SK-N-SH treated with all-trans-retinoic acid at 6 μM for 48 hours (cell line): ENCODE data around the gene LSM2.

Experiments used
- ARNTL ChIP-seq: fragments of 450-650 bp; formaldehyde crosslinking; IDR thresholded peaks from 2 replicates; pipeline ENCODE4 v1.5.0; 2020; ENCODE audit warnings: low read depth, mild to moderate bottlenecking, moderate library complexity, borderline replicate concordance
- GLIS3 ChIP-seq: fragments of 250-450 bp; sonication (Bioruptor Pico); IDR thresholded peaks from 2 replicates; pipeline ENCODE4 v1.5.0; 2020; ENCODE audit warnings: mild to moderate bottlenecking, moderate library complexity
- ISL1 ChIP-seq: fragments of 250-450 bp; sonication (Bioruptor Pico); IDR thresholded peaks from 2 replicates; pipeline ENCODE4 v2.1.2; 2022; ENCODE audit warnings: mild to moderate bottlenecking, moderate library complexity
- TCF4 ChIP-seq: fragments of 250-450 bp; sonication (Bioruptor Pico); IDR thresholded peaks from 2 replicates; pipeline ENCODE4 v1.8.0; 2021; ENCODE audit warnings: mild to moderate bottlenecking, moderate library complexity, borderline replicate concordance
- ZC3H10 ChIP-seq: fragments of 250-450 bp; sonication (Bioruptor Pico); IDR thresholded peaks from 2 replicates; pipeline ENCODE4 v1.5.1; 2021; ENCODE audit warnings: mild to moderate bottlenecking, moderate library complexity
- ZFP3 ChIP-seq: fragments of 250-450 bp; sonication (Bioruptor Pico); IDR thresholded peaks from 2 replicates; pipeline ENCODE4 v1.5.0; 2020; ENCODE audit warnings: mild to moderate bottlenecking, moderate library complexity
- ZFP30 ChIP-seq: fragments of 450-650 bp; formaldehyde crosslinking; IDR thresholded peaks from 2 replicates; pipeline ENCODE4 v1.5.0; 2022; ENCODE audit warnings: mild to moderate bottlenecking, moderate library complexity
- ZNF70 ChIP-seq: fragments of 450-650 bp; formaldehyde crosslinking; IDR thresholded peaks from 2 replicates; pipeline ENCODE4 v1.5.0; 2020; ENCODE audit warnings: mild to moderate bottlenecking, moderate library complexity

DNA sequence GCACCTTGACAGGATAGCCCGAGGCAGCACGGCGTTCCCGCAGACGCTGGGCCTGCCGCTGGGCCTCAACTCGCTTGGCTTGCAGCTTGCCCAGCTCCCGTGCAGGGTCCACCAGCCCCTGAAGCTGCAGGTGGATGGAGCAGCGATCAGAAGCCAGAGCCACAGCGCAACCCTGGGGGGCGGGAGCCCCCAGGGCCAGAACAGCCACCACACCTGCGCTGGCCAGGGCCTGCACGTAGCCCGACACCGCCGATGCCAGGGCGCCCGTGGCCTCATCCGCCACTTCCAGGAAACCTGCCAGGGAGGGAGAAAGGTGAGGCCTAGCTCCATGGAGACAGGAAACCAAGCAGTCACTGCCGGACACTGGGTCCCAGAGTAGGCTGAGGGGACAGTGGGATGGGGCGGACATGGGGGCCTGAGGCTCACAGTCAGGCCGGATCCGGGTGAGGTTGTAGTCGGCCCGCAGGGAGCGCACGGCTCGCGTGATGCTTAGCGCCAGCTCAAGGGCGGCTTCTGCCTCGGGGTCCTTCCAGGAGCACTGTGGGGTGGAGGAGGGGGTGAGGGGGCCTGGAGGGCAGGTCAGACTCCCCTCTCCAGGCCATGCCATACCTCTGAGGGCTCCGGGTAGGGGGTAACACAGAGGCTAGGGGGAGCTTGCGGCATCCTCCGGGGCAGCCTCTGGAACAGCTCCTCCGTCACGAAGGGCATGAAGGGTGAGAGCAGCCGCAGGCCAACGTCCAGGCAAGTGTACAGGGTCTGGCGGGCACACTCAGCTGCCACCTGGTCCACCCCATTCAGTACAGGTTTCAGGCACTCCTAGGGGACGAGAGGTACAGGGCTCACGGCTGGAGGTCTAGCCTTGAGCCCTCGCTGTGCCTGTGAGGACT is 27.5 kb downstream of the LSM2 start:
- TF ChIP-seq ZFP3 (no peak), ZNF70 (CRISPR knock-in tag) (no peak), ZFP30 (no peak), ZC3H10 (CRISPR knock-in tag) (no peak), ARNTL (CRISPR knock-in tag) (no peak), TCF4 (CRISPR knock-in tag) (no peak), GLIS3 (CRISPR knock-in tag) (no peak), ISL1 (CRISPR knock-in tag) (no peak)
